H9 (cell line): Measurements from ENCODE around the gene CSRNP3. TPM values are rescaled to one million over a fixed set of nuclear protein-coding genes. Genes with fewer than 3 reads are reported as not detected.

ENCODE experiments used
- DNase-seq: peaks from one replicate; pipeline ENCODE4 v3.0.0-alpha.2; 2017
- H2AFZ ChIP-seq: one replicate; pipeline ENCODE4 v1.6.1; 2013; ENCODE audit warnings: mild to moderate bottlenecking, low read length, control low read depth, moderate library complexity
- H2AK5ac ChIP-seq: 2 replicates; pipeline ENCODE4 v1.6.1; 2013; ENCODE audit warnings: low read length, control low read depth, mixed read lengths; ENCODE audit not compliant: insufficient read length
- H2BK120ac ChIP-seq: one replicate; pipeline ENCODE4 v1.6.1; 2013; ENCODE audit warnings: low read depth, mild to moderate bottlenecking, low read length, control low read depth, inconsistent platforms; ENCODE audit not compliant: poor library complexity, severe bottlenecking
- H2BK12ac ChIP-seq: 2 replicates; pipeline ENCODE4 v1.6.1; 2013; ENCODE audit warnings: low read length, control low read depth, mixed read lengths, low read depth; ENCODE audit not compliant: insufficient read length
- H2BK15ac ChIP-seq: 2 replicates; pipeline ENCODE4 v1.6.1; 2013; ENCODE audit warnings: low read depth, low read length, control low read depth
- H2BK20ac ChIP-seq: one replicate; pipeline ENCODE4 v1.6.1; 2013; ENCODE audit warnings: low read depth, mild to moderate bottlenecking, low read length, control low read depth, inconsistent platforms; ENCODE audit not compliant: poor library complexity, severe bottlenecking
- H2BK5ac ChIP-seq: 2 replicates; pipeline ENCODE4 v1.6.1; 2013; ENCODE audit warnings: low read length, control low read depth, mixed read lengths; ENCODE audit not compliant: insufficient read length
- H3K14ac ChIP-seq: 2 replicates; pipeline ENCODE4 v1.6.1; 2013; ENCODE audit warnings: low read length, control low read depth; ENCODE audit not compliant: insufficient read depth
- H3K18ac ChIP-seq: 2 replicates; pipeline ENCODE4 v1.6.1; 2013; ENCODE audit warnings: low read depth, mild to moderate bottlenecking, mixed read lengths, low read length, control low read depth; ENCODE audit not compliant: insufficient read length
- H3K23ac ChIP-seq: 2 replicates; pipeline ENCODE4 v1.6.1; 2013; ENCODE audit warnings: low read length, control low read depth, mixed read lengths, low read depth; ENCODE audit not compliant: insufficient read length
- H3K23me2 ChIP-seq: 2 replicates; pipeline ENCODE4 v1.6.1; 2013; ENCODE audit warnings: low read depth, mild to moderate bottlenecking, mixed read lengths, low read length, control low read depth; ENCODE audit not compliant: insufficient read length, poor library complexity, severe bottlenecking
- H3K27ac ChIP-seq: 2 replicates; pipeline ENCODE4 v1.5.1; 2013; ENCODE audit warnings: low read length, control low read depth, mixed read lengths, low read depth; ENCODE audit not compliant: insufficient read length
- H3K27me3 ChIP-seq: 2 replicates; pipeline ENCODE4 v1.6.1; 2013; ENCODE audit warnings: low read length, control low read depth, inconsistent platforms; ENCODE audit not compliant: insufficient read depth
- H3K4ac ChIP-seq: 2 replicates; pipeline ENCODE4 v1.6.1; 2013; ENCODE audit warnings: low read depth, mild to moderate bottlenecking, control low read depth, inconsistent platforms, low read length, moderate library complexity
- H3K4me1 ChIP-seq: 2 replicates; pipeline ENCODE4 v1.6.1; 2013; ENCODE audit warnings: low read length, control low read depth, inconsistent platforms; ENCODE audit not compliant: insufficient read depth
- H3K4me2 ChIP-seq: 2 replicates; pipeline ENCODE4 v1.6.1; 2013; ENCODE audit warnings: low read length, control low read depth, mixed read lengths; ENCODE audit not compliant: insufficient read length, insufficient read depth
- H3K56ac ChIP-seq: 2 replicates; pipeline ENCODE4 v1.6.1; 2013; ENCODE audit warnings: low read depth, mild to moderate bottlenecking, mixed read lengths, low read length, control low read depth; ENCODE audit not compliant: insufficient read length
- H3K79me1 ChIP-seq: 2 replicates; pipeline ENCODE4 v1.6.1; 2013; ENCODE audit warnings: low read depth, mild to moderate bottlenecking, moderate library complexity, low read length, control low read depth, inconsistent platforms; ENCODE audit not compliant: insufficient read depth, poor library complexity, severe bottlenecking
- H3K79me2 ChIP-seq: 2 replicates; pipeline ENCODE4 v1.6.1; 2013; ENCODE audit warnings: low read length, control low read depth, inconsistent platforms; ENCODE audit not compliant: insufficient read depth
- H3K9ac ChIP-seq: 2 replicates; pipeline ENCODE4 v1.6.1; 2013; ENCODE audit warnings: low read length, control low read depth, mixed read lengths; ENCODE audit not compliant: insufficient read length; ENCODE audit errors: extremely low read depth
- H3K9me3 ChIP-seq: one replicate; pipeline ENCODE4 v1.6.1; 2013; ENCODE audit warnings: low read depth, low read length, inconsistent platforms; ENCODE audit not compliant: control insufficient read depth
- H3T11ph ChIP-seq: one replicate; pipeline ENCODE4 v1.6.1; 2013; ENCODE audit warnings: mild to moderate bottlenecking, low read length, control low read depth, inconsistent platforms
- H4K20me1 ChIP-seq: one replicate; pipeline ENCODE4 v1.6.1; 2013; ENCODE audit not compliant: control insufficient read depth, insufficient read length, insufficient read depth
- H4K5ac ChIP-seq: 2 replicates; pipeline ENCODE4 v1.6.1; 2013; ENCODE audit warnings: low read depth, mild to moderate bottlenecking, mixed read lengths, low read length, control low read depth; ENCODE audit not compliant: insufficient read length
- H4K8ac ChIP-seq: replicated peaks from 2 replicates; pipeline ENCODE4 v1.6.1; 2013; ENCODE audit warnings: low read length, control low read depth, mixed read lengths, low read depth; ENCODE audit not compliant: insufficient read length
- H4K91ac ChIP-seq: 2 replicates; pipeline ENCODE4 v1.6.1; 2013; ENCODE audit warnings: low read depth, mild to moderate bottlenecking, moderate library complexity, mixed read lengths, low read length, control low read depth; ENCODE audit not compliant: insufficient read length
- H3K27ac Mint-ChIP-seq, 3 experiments: 2 replicates in 2 of 3; 3 replicates in 1 of 3; pipeline ENCODE4 v1.8.0; 2020 to 2021; ENCODE audit warnings: mixed read lengths in 3 of 3, mild to moderate bottlenecking in 1 of 3, moderate library complexity in 1 of 3
- H3K27me3 Mint-ChIP-seq: 2 replicates; pipeline ENCODE4 v1.8.0; 2021; ENCODE audit warnings: low read depth, mild to moderate bottlenecking, moderate library complexity, mixed read lengths
- H3K36me3 Mint-ChIP-seq, 3 experiments: 2 replicates in 2 of 3; 3 replicates in 1 of 3; pipeline ENCODE4 v1.8.0; 2020 to 2021; ENCODE audit warnings: low read depth in 3 of 3, mixed read lengths in 3 of 3; ENCODE audit not compliant: insufficient read depth in 1 of 3
- H3K4me1 Mint-ChIP-seq, 2 experiments: 2 replicates each; pipeline ENCODE4 v1.8.0; 2020; ENCODE audit warnings: mixed read lengths in 2 of 2
- H3K4me3 Mint-ChIP-seq, 2 experiments: 2 replicates in 1 of 2; 3 replicates in 1 of 2; pipeline ENCODE4 v1.8.0; 2020 to 2021; ENCODE audit warnings: mild to moderate bottlenecking in 2 of 2, mixed read lengths in 2 of 2, moderate library complexity in 1 of 2
- H3K9me3 Mint-ChIP-seq, 2 experiments: 2 replicates in 1 of 2; 3 replicates in 1 of 2; pipeline ENCODE4 v1.8.0; 2020; ENCODE audit warnings: mild to moderate bottlenecking in 2 of 2, mixed read lengths in 2 of 2, moderate library complexity in 1 of 2
- CTCF ChIP-seq: fragments of 200-600 bp; sonication (generic); conservative IDR thresholded peaks from 3 replicates; pipeline ENCODE4 v1.8.0; 2021; ENCODE audit warnings: antibody characterized with exemption, mild to moderate bottlenecking
- WGBS: extraction: QIAGEN DNeasy Blood & Tissue Kit; methylation state at CpG from one replicate; pipeline ENCODE4 v1.1.7; 2013; ENCODE audit warnings: missing lambda C conversion rate, low lambda C conversion rate, mixed read lengths; ENCODE audit not compliant: insufficient read length; ENCODE audit errors: extremely low coverage; 5-methylcytosine and 5-hydroxymethylcytosine counted together
- total RNA-seq: library from RNA; stranded (reverse); gene quantifications from 2 replicates; pipeline ENCODE4 v1.2.1, GENCODE V29; 2021

CSRNP3 gene
- total RNA-seq, 1 experiment from 2014 or later: 3.6 TPM

GRCh38 chr2:165621086-165621560 is 151.6 kb downstream of the CSRNP3 start:
- no peak overlapping the region for H3K4ac ChIP-seq
- no peak overlapping the region for H4K5ac ChIP-seq
- H3K56ac ChIP-seq: no peak overlapping the region
- no CpG with 5 or more reads among the region's 5 CpGs for WGBS
- no peak overlapping the region for H3T11ph ChIP-seq
- H2BK5ac ChIP-seq: no peak overlapping the region
- H3K27me3 Mint-ChIP-seq: no peaks in the 10 kb centered on the region
- no peak overlapping the region for H3K14ac ChIP-seq
- H3K9ac ChIP-seq: no peak overlapping the region
- H4K91ac ChIP-seq: no peak overlapping the region
- no peaks in the 10 kb centered on the region for H3K9me3 ChIP-seq
- no peak overlapping the region for H3K4me2 ChIP-seq
- H3K79me2 ChIP-seq: no peaks in the 10 kb centered on the region
- no peak overlapping the region for H2BK15ac ChIP-seq
- peak overlapping the region in 1 of 3 experiments; percentile 17; a peak in 2 of 7 replicates for H3K27ac Mint-ChIP-seq
- no peak overlapping the region for H2BK120ac ChIP-seq
- H3K27me3 ChIP-seq: no peaks in the 10 kb centered on the region
- no peak overlapping the region for H3K23ac ChIP-seq
- H3K79me1 ChIP-seq: no peaks in the 10 kb centered on the region
- no peaks in the 10 kb centered on the region for H4K20me1 ChIP-seq
- TF ChIP-seq CTCF: no peak
- no peak overlapping the region for H3K4me3 Mint-ChIP-seq
- H2BK12ac ChIP-seq: no peak overlapping the region
- peaks cover 0 to 3% (median 0%) of the 10 kb centered on the region in 3 experiments; a peak in 3 of 7 replicates for H3K36me3 Mint-ChIP-seq
- no peak overlapping the region for H3K27ac ChIP-seq
- no peak overlapping the region for H2AFZ ChIP-seq
- no peak overlapping the region for H2BK20ac ChIP-seq
- no peak overlapping the region for H4K8ac ChIP-seq
- H3K23me2 ChIP-seq: no peaks in the 10 kb centered on the region
- peaks cover 18 to 19% of the 10 kb centered on the region in 2 experiments for H3K4me1 Mint-ChIP-seq
- no peak overlapping the region for H3K18ac ChIP-seq
- H3K9me3 Mint-ChIP-seq: peaks cover 0 to 1% of the 10 kb centered on the region in 2 experiments; a peak in 1 of 5 replicates
- H3K4me1 ChIP-seq: peaks cover 6% of the 10 kb centered on the region; the same call in 1 of the 2 replicates
- H2AK5ac ChIP-seq: no peak overlapping the region
- DNase-seq: no peak
